H1 (cell line): Measurements from ENCODE around the gene UROS. TPM values are rescaled to one million over a fixed set of nuclear protein-coding genes. Genes with fewer than 3 reads are reported as not detected.

ENCODE experiments used
- CTCF ChIA-PET: fragments of 300-600 bp; sonication (Branson Sonifier 250); formaldehyde crosslinking; loops from one replicate; lab custom pipeline; 2021; ENCODE audit not compliant: partially characterized antibody; lab: Charles Lee
- POLR2A ChIA-PET: fragments of 300-600 bp; sonication (Branson Sonifier 250); formaldehyde crosslinking; loops from one replicate; lab custom pipeline; 2021; ENCODE audit warnings: inconsistent platforms; ENCODE audit not compliant: partially characterized antibody; lab: Charles Lee
- DNase-seq, 2 experiments: peaks; one replicate each; pipeline versions ENCODE4 v3.0.0 to v3.0.0-alpha.2; 2010 to 2022; ENCODE audit warnings: low spot score in 2 of 2, low read depth in 1 of 2, mixed read lengths in 1 of 2
- FAIRE-seq: peaks from 2 replicates; lab custom pipeline; 2011; peaks lifted over from hg19 to GRCh38; lab: Jason Lieb, UNC
- H2AFZ ChIP-seq: 2 replicates; pipeline ENCODE4 v1.8.1; 2012; ENCODE audit warnings: low read length, inconsistent platforms
- H2AK5ac ChIP-seq: 2 replicates; pipeline ENCODE4 v1.6.1; 2013; ENCODE audit warnings: low read depth, low read length
- H2BK120ac ChIP-seq: replicated peaks from 2 replicates; pipeline ENCODE3; 2013; ENCODE audit warnings: low read depth, low read length, inconsistent platforms
- H2BK12ac ChIP-seq: 2 replicates; pipeline ENCODE4 v1.6.1; 2013; ENCODE audit warnings: low read depth, low read length
- H2BK15ac ChIP-seq: 2 replicates; pipeline ENCODE4 v1.6.1; 2013; ENCODE audit warnings: low read length
- H2BK20ac ChIP-seq: 2 replicates; pipeline ENCODE4 v1.6.1; 2013; ENCODE audit warnings: low read length
- H2BK5ac ChIP-seq: 2 replicates; pipeline ENCODE4 v1.6.1; 2013; ENCODE audit warnings: low read depth, low read length
- H3K14ac ChIP-seq: 2 replicates; pipeline ENCODE4 v1.6.1; 2013; ENCODE audit warnings: inconsistent platforms; ENCODE audit not compliant: insufficient read length
- H3K18ac ChIP-seq: 2 replicates; pipeline ENCODE4 v1.6.1; 2013; ENCODE audit warnings: low read length; ENCODE audit errors: extremely low read depth
- H3K23ac ChIP-seq: 2 replicates; pipeline ENCODE4 v1.6.1; 2013; ENCODE audit warnings: inconsistent platforms; ENCODE audit not compliant: insufficient read length
- H3K23me2 ChIP-seq: 2 replicates; pipeline ENCODE4 v1.6.1; 2013; ENCODE audit warnings: low read depth, low read length
- H3K27ac ChIP-seq: 2 replicates; pipeline ENCODE4 v1.6.1; 2011; ENCODE audit warnings: low read depth, low read length, inconsistent platforms
- H3K27me3 ChIP-seq, 4 experiments: replicated peaks in 1 of 4; 1 replicate in 1 of 4; 2 replicates in 3 of 4; pipeline versions ENCODE4 v1.6.1 to v1.8.1; 2011 to 2013; ENCODE audit warnings: low read length in 3 of 4, mild to moderate bottlenecking in 3 of 4, inconsistent platforms in 2 of 4, mixed read lengths in 2 of 4, moderate library complexity in 1 of 4; ENCODE audit not compliant: control insufficient read depth in 3 of 4, insufficient read depth in 3 of 4; ENCODE audit errors: extremely low read depth in 1 of 4
- H3K36me3 ChIP-seq, 4 experiments: 2 replicates each; pipeline versions ENCODE4 v1.6.1 to v1.8.1; 2011 to 2013; ENCODE audit warnings: mild to moderate bottlenecking in 4 of 4, low read length in 3 of 4, moderate library complexity in 2 of 4, control low read depth in 1 of 4, inconsistent platforms in 1 of 4; ENCODE audit not compliant: insufficient read depth in 4 of 4, control insufficient read depth in 2 of 4
- H3K4ac ChIP-seq: replicated peaks from 2 replicates; pipeline ENCODE3; 2013; ENCODE audit warnings: low read length, low read depth, mixed read lengths, inconsistent platforms; ENCODE audit not compliant: insufficient read length
- H3K4me1 ChIP-seq, 4 experiments: replicated peaks in 1 of 4; 1 replicate in 1 of 4; 2 replicates in 3 of 4; pipeline versions ENCODE4 v1.6.1 to v1.8.1; 2011 to 2013; ENCODE audit warnings: low read length in 3 of 4, inconsistent platforms in 2 of 4, mixed read lengths in 1 of 4; ENCODE audit not compliant: insufficient read depth in 4 of 4, control insufficient read depth in 3 of 4
- H3K4me2 ChIP-seq, 2 experiments: 2 replicates each; pipeline versions ENCODE4 v1.6.1 to v1.8.1; 2011 to 2013; ENCODE audit warnings: low read depth in 2 of 2, low read length in 2 of 2, control low read depth in 1 of 2, inconsistent platforms in 1 of 2, mild to moderate bottlenecking in 1 of 2; ENCODE audit not compliant: insufficient read depth in 1 of 2
- H3K4me3 ChIP-seq, 4 experiments: fragments of 200-600, 300-600 bp in 1 of 4; sonication (generic), shearing (Covaris generic), sonication (Bioruptor Twin) in 1 of 4; 2 replicates each; pipeline versions ENCODE4 v1.5.1 to v1.8.1; 2011 to 2016; ENCODE audit warnings: low read length in 4 of 4, low read depth in 3 of 4, control low read depth in 2 of 4, inconsistent platforms in 2 of 4, mild to moderate bottlenecking in 2 of 4, mixed read lengths in 1 of 4, moderate library complexity in 1 of 4; ENCODE audit not compliant: insufficient read depth in 2 of 4; ENCODE audit errors: extremely low read depth in 1 of 4
- H3K56ac ChIP-seq: replicated peaks from 2 replicates; pipeline ENCODE3; 2013; ENCODE audit warnings: low read depth, mild to moderate bottlenecking, mixed read lengths, low read length, inconsistent platforms; ENCODE audit not compliant: insufficient read length
- H3K79me1 ChIP-seq: 2 replicates; pipeline ENCODE4 v1.6.1; 2013; ENCODE audit warnings: low read depth, low read length, control low read depth
- H3K79me2 ChIP-seq, 2 experiments: 2 replicates each; pipeline versions ENCODE4 v1.6.1 to v1.8.1; 2012 to 2013; ENCODE audit warnings: low read length in 2 of 2, mild to moderate bottlenecking in 2 of 2, inconsistent platforms in 1 of 2; ENCODE audit not compliant: insufficient read depth in 2 of 2, control insufficient read depth in 1 of 2
- H3K9ac ChIP-seq, 4 experiments: replicated peaks in 1 of 4; 1 replicate in 1 of 4; 2 replicates in 3 of 4; pipeline versions ENCODE4 v1.6.1 to v1.8.1; 2011 to 2013; ENCODE audit warnings: low read depth in 3 of 4, low read length in 3 of 4, control low read depth in 2 of 4, mild to moderate bottlenecking in 2 of 4, moderate library complexity in 2 of 4, inconsistent platforms in 1 of 4; ENCODE audit errors: extremely low read depth in 1 of 4
- H3K9me3 ChIP-seq, 2 experiments: 2 replicates each; pipeline versions ENCODE4 v1.6.1 to v1.8.1; 2012 to 2013; ENCODE audit warnings: mild to moderate bottlenecking in 2 of 2, moderate library complexity in 2 of 2, control low read depth in 1 of 2, inconsistent platforms in 1 of 2, low read depth in 1 of 2, low read length in 1 of 2, mixed read lengths in 1 of 2; ENCODE audit not compliant: insufficient read depth in 2 of 2
- H4K20me1 ChIP-seq, 2 experiments: replicated peaks in 1 of 2; 2 replicates each; pipeline versions ENCODE3 to v1.8.1; 2011 to 2013; ENCODE audit warnings: inconsistent platforms in 2 of 2, low read length in 2 of 2, mild to moderate bottlenecking in 1 of 2; ENCODE audit not compliant: insufficient read depth in 2 of 2, control insufficient read depth in 1 of 2
- H4K5ac ChIP-seq: 2 replicates; pipeline ENCODE4 v1.6.1; 2013; ENCODE audit warnings: low read length, low read depth, mixed read lengths, inconsistent platforms; ENCODE audit not compliant: insufficient read length
- H4K8ac ChIP-seq: 2 replicates; pipeline ENCODE4 v1.8.0; 2013; ENCODE audit warnings: mild to moderate bottlenecking, moderate library complexity, low read length, inconsistent platforms; ENCODE audit not compliant: insufficient read depth; ENCODE audit errors: extremely low read depth
- H4K91ac ChIP-seq: replicated peaks from 2 replicates; pipeline ENCODE3; 2013; ENCODE audit warnings: low read length, mixed read lengths, inconsistent platforms; ENCODE audit not compliant: insufficient read length
- BACH1 ChIP-seq: IDR thresholded peaks from 2 replicates; pipeline ENCODE4 v1.6.1; 2012; ENCODE audit warnings: low read length, improper control_type of control experiment
- CBX5 ChIP-seq: fragments of 300-800, 300-1000 bp; sonication (generic); IDR thresholded peaks from 2 replicates; pipeline ENCODE4 v1.7.1; 2016; ENCODE audit warnings: antibody characterized with exemption, low read length, low read depth
- EP300 ChIP-seq, 2 experiments: IDR thresholded peaks; 1 replicate in 1 of 2; 2 replicates in 1 of 2; pipeline ENCODE4 v1.6.1; 2011 to 2012; ENCODE audit warnings: low read depth in 2 of 2, low read length in 2 of 2, mild to moderate bottlenecking in 2 of 2, borderline replicate concordance in 1 of 2, inconsistent platforms in 1 of 2, moderate library complexity in 1 of 2
- GABPA ChIP-seq: IDR thresholded peaks from 2 replicates; pipeline ENCODE4 v1.6.1; 2011; ENCODE audit warnings: mild to moderate bottlenecking, low read length, moderate library complexity, borderline replicate concordance; ENCODE audit not compliant: insufficient read depth
- HDAC6 ChIP-seq: IDR thresholded peaks from one replicate; pipeline ENCODE4 v1.7.1; 2012; ENCODE audit warnings: low read depth, mild to moderate bottlenecking, inconsistent platforms, low read length, moderate library complexity
- POLR2AphosphoS5 ChIP-seq: IDR thresholded peaks from 2 replicates; pipeline ENCODE4 v1.6.1; 2011; ENCODE audit warnings: low read depth, low read length
- SP1 ChIP-seq: IDR thresholded peaks from 2 replicates; pipeline ENCODE4 v1.6.1; 2011; ENCODE audit warnings: low read depth, low read length
- TCF12 ChIP-seq: IDR thresholded peaks from 2 replicates; pipeline ENCODE4 v1.6.1; 2011; ENCODE audit warnings: low read depth, mild to moderate bottlenecking, low read length
- USF2 ChIP-seq: IDR thresholded peaks from 2 replicates; pipeline ENCODE4 v1.6.1; 2011; ENCODE audit warnings: low read length, improper control_type of control experiment
- WGBS, 2 experiments: shearing (Covaris generic) in 1 of 2; methylation state at CpG; one replicate each; pipeline versions ENCODE4 v1.1.6 to v1.1.7; 2013 to 2015; ENCODE audit warnings: low lambda C conversion rate in 2 of 2, mixed read lengths in 2 of 2, inconsistent platforms in 1 of 2, low coverage in 1 of 2, missing lambda C conversion rate in 1 of 2; ENCODE audit not compliant: insufficient replicate concordance in 2 of 2, insufficient coverage in 1 of 2, insufficient read length in 1 of 2; ENCODE audit errors: extremely low coverage in 1 of 2, missing lambda C conversion rate in 1 of 2; 5-methylcytosine and 5-hydroxymethylcytosine counted together
- polyA plus RNA-seq, 7 experiments: library from polyadenylated mRNA; depleted of rRNA in 3 of 7; stranded (reverse) in 5 of 7; unstranded in 2 of 7; fragments of >200 nt in 5 of 7; fragments of 200-250 nt in 2 of 7; gene quantifications; 1 replicate in 5 of 7; 2 replicates in 1 of 7; 4 replicates in 1 of 7; pipeline versions ENCODE4 v1.2.1 to v1.2.3, GENCODE V29; 2011 to 2013; ENCODE audit warnings: missing spikeins in 2 of 7, mixed read lengths in 2 of 7
- total RNA-seq: library from RNA; stranded (reverse); fragmentation: NEBNext Ultra II Directional; extraction: Animal tissue kit (Norgen Biotek cat#: 25700); gene quantifications from 2 replicates; pipeline ENCODE4 v1.2.1, GENCODE V29; 2021

The UROS gene
- total and polyA plus RNA-seq, 2 of the 8 experiments (the other 6 are each of a cell fraction or from before 2014, with no cell fraction given), result 45.6 to 58.0 TPM

- H3K23me2 ChIP-seq, result no peaks in the 10 kb centered on the region
- FAIRE-seq (no peak), DNase-seq (no peak)
- no peak overlapping the region for H3K18ac ChIP-seq
- H2BK15ac ChIP-seq, result no peak overlapping the region
- TF ChIP-seq SP1, result no peak
- TF ChIP-seq POLR2AphosphoS5, result no peak
- no peak for TF ChIP-seq CBX5
- no peak for TF ChIP-seq USF2
- no peak for TF ChIP-seq EP300 (IDR thresholded peaks at IDR 0.05; ENCODE audit: borderline replicate concordance in 1 of 2, low read depth in 2 of 2, low read length in 2 of 2)
- no peak for TF ChIP-seq TCF12
- TF ChIP-seq GABPA, result no peak
- TF ChIP-seq HDAC6, result no peak
- TF ChIP-seq BACH1, result no peak
- no peaks in the 10 kb centered on the region for H3K4me1 ChIP-seq
- H4K8ac ChIP-seq, result no peak overlapping the region
- no peaks in the 10 kb centered on the region for H3K9me3 ChIP-seq
- CTCF ChIA-PET, result no interaction called here
- H3K4me3 ChIP-seq, result no peak overlapping the region
- H3K56ac ChIP-seq, result no peak overlapping the region
- no peak overlapping the region for H3K9ac ChIP-seq
- no peak overlapping the region for H2BK5ac ChIP-seq
- H3K27ac ChIP-seq, result no peak overlapping the region
- H3K27me3 ChIP-seq, result no peaks in the 10 kb centered on the region
- no peak overlapping the region for H4K5ac ChIP-seq
- H2AFZ ChIP-seq, result no peak overlapping the region
- H3K23ac ChIP-seq, result no peak overlapping the region
- H2BK20ac ChIP-seq, result no peak overlapping the region
- H3K79me2 ChIP-seq, result no peaks in the 10 kb centered on the region
- H3K4me2 ChIP-seq, result no peak overlapping the region
- H3K4ac ChIP-seq, result no peak overlapping the region
- no peak overlapping the region for H3K14ac ChIP-seq
- peaks cover 2 to 41% (median 24%) of the 10 kb centered on the region in 4 experiments; a peak in 6 of 8 replicates for H3K36me3 ChIP-seq
- no peak overlapping the region for H2BK12ac ChIP-seq
- H2AK5ac ChIP-seq, result no peak overlapping the region
- H4K20me1 ChIP-seq, result peaks cover 0 to under 1% of the 10 kb centered on the region in 2 experiments
- WGBS, 2 experiments, result 88% methylated on average over 1 of the region's 1 CpG; no CpG with 5 or more reads in 1 of the 2 experiments
- no peak overlapping the region for H4K91ac ChIP-seq
- POLR2A ChIA-PET, result interaction anchor here (1.5 kb wide), 1 partner anchor 10 kb away, joined by 4 read pairs; no protein-coding TSS in a partner anchor
- no peaks in the 10 kb centered on the region for H3K79me1 ChIP-seq
- no peak overlapping the region for H2BK120ac ChIP-seq
These were observed 11.8 kb downstream of the UROS start for GRCh38 chr10:125811251-125811650.
